ENCODE data around the gene CLPSL1. TPM values are rescaled to one million over a fixed set of nuclear protein-coding genes. Genes with fewer than 3 reads are reported as not detected.

Gene CLPSL1
- total and polyA plus RNA-seq, 2 of the 8 experiments (the other 6 are each of a cell fraction or from before 2014, with no cell fraction given) = not detected

- TF ChIP-seq KDM4A (IDR thresholded peaks at IDR 0.05; ENCODE audit: low read depth, low read length, severe bottlenecking) = no peak
- TF ChIP-seq SP1 (IDR thresholded peaks at IDR 0.05; ENCODE audit: low read depth, low read length) = peak; percentile 59; the same call in 1 of the 2 replicates
- TF ChIP-seq ATF2 (IDR thresholded peaks at IDR 0.05; ENCODE audit: low read length) = no peak
- TF ChIP-seq ASH2L (IDR thresholded peaks at IDR 0.05; ENCODE audit: low read length) = no peak
- TF ChIP-seq CREB1 (IDR thresholded peaks at IDR 0.05) = peak; percentile 90
- no peak for TF ChIP-seq MAFK (IDR thresholded peaks at IDR 0.05; ENCODE audit: low read depth, low read length)
- TF ChIP-seq RFX5 (IDR thresholded peaks at IDR 0.05; ENCODE audit: borderline replicate concordance, low read depth, low read length) = no peak
- TF ChIP-seq KDM1A (IDR thresholded peaks at IDR 0.05; ENCODE audit: borderline replicate concordance, low read length) = no peak
- TF ChIP-seq CHD1 (IDR thresholded peaks at IDR 0.05; ENCODE audit: low read depth, low read length) = no peak
- peak; percentile 21 for TF ChIP-seq TAF7 (optimal IDR thresholded peaks at IDR 0.05; ENCODE audit: borderline replicate concordance, low read depth, low read length)
- peak; percentile 51 for TF ChIP-seq TBP (IDR thresholded peaks at IDR 0.05; ENCODE audit: low read depth, low read length)
- no peak for TF ChIP-seq SP2 (IDR thresholded peaks at IDR 0.05; ENCODE audit: low read length)
- no peak for TF ChIP-seq HDAC2 (IDR thresholded peaks at IDR 0.05; ENCODE audit: borderline replicate concordance in 1 of 2, low read depth in 2 of 2, low read length in 2 of 2)
These were observed 49.4 kb upstream of the CLPSL1 start (continued) for GRCh38 chr6:35731414-35731735.
